Adrenal gland (tissue), 5 donors: ENCODE results near the gene CACUL1.

Experiments
- CTCF ChIP-seq, 6 experiments: fragments of 450-650 bp in 4 of 6; fragments of 200-600 bp in 2 of 6; sonication (generic) in 1 of 6; IDR thresholded peaks; 1 replicate in 5 of 6; 2 replicates in 1 of 6; pipeline versions ENCODE4 v1.5.1 to v1.8.0; 2016 to 2021; ENCODE audit warnings: antibody characterized with exemption in 6 of 6, mild to moderate bottlenecking in 2 of 6, moderate library complexity in 1 of 6
- POLR2A ChIP-seq, 2 donors: fragments of 450-650 bp; IDR thresholded peaks; one replicate each; pipeline ENCODE4 v1.6.1; 2017; ENCODE audit warnings: antibody characterized with exemption in 2 of 2, mild to moderate bottlenecking in 2 of 2, moderate library complexity in 1 of 2
- donor health status: DM: no; HTN: no; CAD: no.

DNA sequence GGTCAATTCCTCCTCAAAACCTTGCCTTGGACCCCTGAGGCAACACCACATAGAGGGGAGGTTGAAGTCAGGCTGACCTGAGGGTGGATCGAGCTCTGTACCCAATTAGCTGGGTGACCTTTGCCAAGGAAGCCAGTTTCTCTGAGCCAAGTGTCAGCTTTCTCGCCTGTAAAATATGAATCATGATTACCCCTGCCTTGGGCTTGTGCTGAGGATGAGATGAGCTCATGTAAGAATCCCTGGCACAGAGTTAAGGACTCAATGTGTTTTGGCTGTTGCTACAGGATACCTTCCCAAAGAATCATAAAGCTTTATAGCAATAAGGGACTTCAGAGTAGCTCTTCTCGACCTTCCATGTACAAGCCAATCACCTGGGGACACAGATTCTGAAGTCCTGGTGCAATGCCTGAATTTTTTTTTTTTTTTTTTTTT, 43.5 kb upstream of the CACUL1 start:
- TF ChIP-seq CTCF (IDR thresholded peaks at IDR 0.05) (no peak), POLR2A (IDR thresholded peaks at IDR 0.05) (no peak)
